GM12878 (cell line): ENCODE results near the gene FGGY. TPM values are rescaled to one million over a fixed set of nuclear protein-coding genes. Genes with fewer than 3 reads are reported as not detected.

Experiments
- ATAC-seq: fragments of 200-7000 bp; cut with Tn5 transposase; 3 replicates; pipeline ENCODE4 v1.9.1; 2020; ENCODE audit warnings: mild to moderate bottlenecking, moderate library complexity
- BruUV-seq: library from RNA; stranded (reverse); fragments of 400-500 nt; replicated peaks from 2 replicates; lab custom pipeline; 2021; lab: Mats Ljungman, UMichigan
- CTCF ChIA-PET: fragments of 300-600 bp; sonication (Branson Sonifier 250); formaldehyde crosslinking; extraction: SDS; loops from one replicate; lab custom pipeline; 2021; ENCODE audit warnings: inconsistent platforms; lab: Yijun Ruan, JAX
- POLR2A ChIA-PET: fragments of 350-600 bp; formaldehyde crosslinking; extraction: SDS; loops from one replicate; lab custom pipeline; 2021; ENCODE audit warnings: inconsistent platforms; lab: Charles Lee
- RAD21 ChIA-PET: fragments of 300-600 bp; sonication (Branson Sonifier 250); formaldehyde crosslinking; loops from one replicate; lab custom pipeline; 2023; ENCODE audit warnings: antibody characterized with exemption; ENCODE audit not compliant: unreplicated experiment; lab: Charles Lee
- SMC1A ChIA-PET: fragments of 300-600 bp; sonication (Branson Sonifier 250); formaldehyde crosslinking; loops from one replicate; lab custom pipeline; 2023; ENCODE audit not compliant: unreplicated experiment, uncharacterized antibody; lab: Charles Lee
- DNase-seq: peaks from one replicate; pipeline ENCODE4 v3.0.0-alpha.2; 2011; ENCODE audit warnings: low read depth, low spot score
- FAIRE-seq: peaks from 3 replicates; lab custom pipeline; 2011; peaks lifted over from hg19 to GRCh38; lab: Jason Lieb, UNC
- H2AFZ ChIP-seq: 2 replicates; pipeline ENCODE4 v1.6.0; 2011; ENCODE audit warnings: low read depth, low read length, control low read depth; ENCODE audit not compliant: control insufficient read depth
- H3K27ac ChIP-seq: 2 replicates; pipeline ENCODE4 v1.5.1; 2011; ENCODE audit warnings: control low read depth; ENCODE audit not compliant: control insufficient read depth, insufficient read depth
- H3K27me3 ChIP-seq, 2 experiments: replicated peaks in 1 of 2; 2 replicates each; pipeline versions ENCODE4 v1.6.0 to v1.6.1; 2011; ENCODE audit warnings: low read length in 1 of 2; ENCODE audit not compliant: control insufficient read depth in 2 of 2, insufficient read depth in 2 of 2
- H3K36me3 ChIP-seq, 2 experiments: 2 replicates each; pipeline ENCODE4 v1.5.1; 2011; ENCODE audit warnings: low read length in 1 of 2; ENCODE audit not compliant: control insufficient read depth in 2 of 2, insufficient read depth in 2 of 2
- H3K4me1 ChIP-seq: 2 replicates; pipeline ENCODE4 v1.6.1; 2011; ENCODE audit warnings: mild to moderate bottlenecking, low read length, moderate library complexity, mixed read lengths; ENCODE audit not compliant: control insufficient read depth, insufficient read depth
- H3K4me2 ChIP-seq: 2 replicates; pipeline ENCODE4 v1.6.0; 2011; ENCODE audit warnings: control low read depth; ENCODE audit not compliant: control insufficient read depth, insufficient read depth
- H3K4me3 ChIP-seq: fragments of 200-600 bp; sonication (generic); 2 replicates; pipeline ENCODE4 v1.5.1; 2016
- H3K79me2 ChIP-seq: 2 replicates; pipeline ENCODE4 v1.6.0; 2011; ENCODE audit warnings: low read length; ENCODE audit not compliant: control insufficient read depth, insufficient read depth
- H3K9ac ChIP-seq: 2 replicates; pipeline ENCODE4 v1.8.0; 2011; ENCODE audit warnings: low read length, control low read depth, mixed read lengths; ENCODE audit not compliant: control insufficient read depth, insufficient read depth
- H3K9me3 ChIP-seq: replicated peaks from 3 replicates; pipeline ENCODE4 v1.5.1; 2011; ENCODE audit warnings: mild to moderate bottlenecking, low read length; ENCODE audit not compliant: control insufficient read depth, insufficient read depth
- H4K20me1 ChIP-seq: 2 replicates; pipeline ENCODE4 v1.6.0; 2011; ENCODE audit not compliant: control insufficient read depth, insufficient read depth
- CHD1 ChIP-seq: IDR thresholded peaks from 2 replicates; pipeline ENCODE4 v1.6.1; 2012; ENCODE audit warnings: low read depth, low read length, improper control_type of control experiment
- PML ChIP-seq: IDR thresholded peaks from 2 replicates; pipeline ENCODE4 v1.6.1; 2012; ENCODE audit warnings: low read length, inconsistent platforms
- in situ Hi-C: fragments of 300-500 bp; cut with MboI; formaldehyde crosslinking; loops from 9 replicates; pipeline ENCODE4 v1.14.3; 2018; ENCODE audit warnings: mixed read lengths
- intact Hi-C: fragments of 100-400 bp; cut with micrococcal nuclease; formaldehyde crosslinking; loops from one replicate; pipeline ENCODE4 v1.14.2; 2022; ENCODE audit not compliant: unreplicated experiment
- microRNA-seq: library from miRNA; unstranded; fragments of <30 nt; microRNA quantifications from one replicate; pipeline ENCODE4, GENCODE V29; 2018
- polyA plus RNA-seq, 11 experiments: library from polyadenylated mRNA; depleted of rRNA in 4 of 11; unstranded in 6 of 11; stranded (reverse) in 5 of 11; fragments of >200 nt; fragmentation: Nextera tagmentation in 4 of 11; fragmentation: Illumina TruSeq in 1 of 11; extraction: Ambion mirVana in 4 of 11; extraction: Trizol in 1 of 11; gene quantifications; 1 replicate in 1 of 11; 2 replicates in 10 of 11; pipeline versions ENCODE4 v1.2.1 to v1.2.3, GENCODE V29; 2011 to 2016; ENCODE audit warnings: inconsistent platforms in 2 of 11, missing spikeins in 2 of 11, low read depth in 1 of 11
- small RNA-seq: library from RNA; depleted of rRNA; stranded (forward); fragments of <200 nt; gene quantifications from one replicate; pipeline ENCODE3, GENCODE V24; 2014
- total RNA-seq, 4 experiments: library from RNA; depleted of rRNA in 3 of 4; stranded (reverse); fragments of >200 nt in 3 of 4; fragmentation: Illumina TruSeq in 1 of 4; extraction: Trizol in 1 of 4; gene quantifications; 2 replicates each; pipeline versions ENCODE4 v1.2.1 to v1.2.3, GENCODE V29; 2013 to 2021

Gene FGGY
- total and polyA plus RNA-seq, 10 of the 15 experiments (the other 5 are each of a cell fraction or from before 2014, with no cell fraction given): 6.2 to 11.9 (median 7.5) TPM

- ChIA-PET RAD21 (no interaction called here), POLR2A (no interaction called here), CTCF (interaction anchor here (0.7 to 1.1 kb wide), 2 partner anchors 142 to 623 kb away, joined by 3 to 5 read pairs; no protein-coding TSS in a partner anchor), SMC1A (interaction anchor here (0.6 to 1.4 kb wide), 3 partner anchors 9 to 1115 kb away, joined by 3 to 5 read pairs (median 3); partner anchors contain the start of gene HOOK1)
- H3K79me2 ChIP-seq: no peaks in the 10 kb centered on the region
- H3K36me3 ChIP-seq: no peaks in the 10 kb centered on the region
- H3K9ac ChIP-seq: no peak overlapping the region
- TF ChIP-seq PML: no peak
- TF ChIP-seq CHD1: no peak
- no TSS peak for BruUV-seq
- no peak overlapping the region for H2AFZ ChIP-seq
- H4K20me1 ChIP-seq: no peaks in the 10 kb centered on the region
- H3K4me1 ChIP-seq: no peaks in the 10 kb centered on the region
- no peak overlapping the region for H3K4me3 ChIP-seq
- no peak overlapping the region for H3K4me2 ChIP-seq
- no peak for ATAC-seq
- no peak for DNase-seq
- no peak for FAIRE-seq
- no peaks in the 10 kb centered on the region for H3K9me3 ChIP-seq
- intact Hi-C loops (no loop called here), in situ Hi-C loops (no loop called here)
- H3K27me3 ChIP-seq: no peaks in the 10 kb centered on the region; a peak in 1 of 4 replicates
- H3K27ac ChIP-seq: no peak overlapping the region
Measured at GRCh38 chr1:59805554-59805953, 508.7 kb downstream of the FGGY start.

Small RNA genes within 50 kb of the gene (microRNA-seq; reads per million reads assigned to microRNA genes)
- gene MIR4711: not detected

Small RNA genes within 50 kb of the gene (small RNA-seq; reads per million reads assigned to genes)
- gene MIR4711: not detected
